Prostate gland (tissue), 2 donors: Measurements from ENCODE around the gene IZUMO4. TPM values are rescaled to one million over a fixed set of nuclear protein-coding genes. Genes with fewer than 3 reads are reported as not detected.
A peak's percentile ranks its signal among the peaks of the same experiment; 100 is the strongest.

Experiments used
- DNase-seq: peaks from one replicate; pipeline ENCODE4 v3.0.0-alpha.2; 2019; ENCODE audit warnings: low spot score
- H3K27ac ChIP-seq, 2 donors: fragments of 200-600 bp; sonication (generic); 2 replicates each; pipeline ENCODE4 v1.5.1; 2017 to 2019
- H3K27me3 ChIP-seq: fragments of 200-600 bp; sonication (generic); replicated peaks from 2 replicates; pipeline ENCODE4 v1.5.1; 2019; ENCODE audit not compliant: insufficient read depth
- H3K36me3 ChIP-seq, 2 donors: fragments of 200-600 bp; sonication (generic); 1 replicate in 1 of 2; 2 replicates in 1 of 2; pipeline versions ENCODE4 v1.5.1 to v1.8.1; 2017 to 2019
- H3K4me1 ChIP-seq: fragments of 200-600 bp; sonication (generic); replicated peaks from 2 replicates; pipeline ENCODE4 v1.5.1; 2019
- H3K4me3 ChIP-seq, 2 donors: fragments of 200-600 bp; sonication (generic); 2 replicates each; pipeline ENCODE4 v1.5.1; 2017 to 2019
- H3K9me3 ChIP-seq: fragments of 200-600 bp; sonication (generic); 2 replicates; pipeline ENCODE4 v1.5.1; 2017
- CTCF ChIP-seq, 4 experiments: fragments of 200-600 bp in 2 of 4; fragments of 450-650 bp in 2 of 4; sonication (generic) in 2 of 4; IDR thresholded peaks; 1 replicate in 3 of 4; 2 replicates in 1 of 4; pipeline ENCODE4 v1.5.1; 2016 to 2019; ENCODE audit warnings: antibody characterized with exemption in 4 of 4, mild to moderate bottlenecking in 2 of 4, moderate library complexity in 2 of 4
- POLR2A ChIP-seq: fragments of 450-650 bp; IDR thresholded peaks from one replicate; pipeline ENCODE4 v1.6.1; 2016; ENCODE audit warnings: antibody characterized with exemption, mild to moderate bottlenecking
- POLR2AphosphoS5 ChIP-seq: sonication (generic); formaldehyde crosslinking; IDR thresholded peaks from one replicate; pipeline ENCODE4 v1.6.1; 2017; ENCODE audit warnings: antibody characterized with exemption
- WGBS: methylation state at CpG from one replicate; pipeline ENCODE4 v1.1.5; 2018; 5-methylcytosine and 5-hydroxymethylcytosine counted together
- intact Hi-C: fragments of 100-400 bp; cut with DNase I; formaldehyde crosslinking; loops from one replicate; pipeline ENCODE4 v1.14.2; 2022
- total RNA-seq, 2 donors: library from RNA; depleted of rRNA; stranded (reverse); fragments of >200 nt; gene quantifications; one replicate each; pipeline ENCODE4 v1.1.0, GENCODE V29; 2016

Gene IZUMO4
- total RNA-seq, 2 donors from 2014 or later = 11.8 to 50.2 TPM

GRCh38 chr19:2070986-2071673 is 25.6 kb upstream of the IZUMO4 start:
- no peaks in the 10 kb centered on the region for H3K27me3 ChIP-seq
- peak overlapping the region; percentile 31 to 32 for H3K27ac ChIP-seq
- H3K9me3 ChIP-seq = no peaks in the 10 kb centered on the region
- intact Hi-C loops = no loop called here
- no peak overlapping the region for H3K4me3 ChIP-seq
- H3K4me1 ChIP-seq = no peaks in the 10 kb centered on the region
- no peak for TF ChIP-seq CTCF (IDR thresholded peaks at IDR 0.05)
- no peak for TF ChIP-seq POLR2AphosphoS5
- no peak for TF ChIP-seq POLR2A
- no peak for DNase-seq
- 80% methylated on average over 19 of the region's 19 CpGs for whole genome bisulfite sequencing
- H3K36me3 ChIP-seq = peaks cover 4 to 12% of the 10 kb centered on the region in 2 donors

- TF ChIP-seq CTCF (IDR thresholded peaks at IDR 0.05) (no peak), POLR2AphosphoS5 (no peak), POLR2A (no peak)
- no peaks in the 10 kb centered on the region for H3K9me3 ChIP-seq
- intact Hi-C loops = no loop called here
- H3K36me3 ChIP-seq = peaks cover 4 to 30% of the 10 kb centered on the region in 2 donors
- no peaks in the 10 kb centered on the region for H3K27me3 ChIP-seq
- no peak overlapping the region for H3K27ac ChIP-seq
- H3K4me3 ChIP-seq = no peak overlapping the region
- 90% methylated on average over 32 of the region's 32 CpGs for WGBS
- DNase-seq = no peak
- H3K4me1 ChIP-seq = no peaks in the 10 kb centered on the region
These were observed 23.8 kb upstream of the IZUMO4 start for GRCh38 chr19:2072757-2073551.

- H3K4me3 ChIP-seq = no peak overlapping the region
These were observed 20.2 kb upstream of the IZUMO4 start for GRCh38 chr19:2076526-2076944.

GRCh38 chr19:2077398-2077797 is 19.3 kb upstream of the IZUMO4 start:
- H3K9me3 ChIP-seq = no peaks in the 10 kb centered on the region
- no peaks in the 10 kb centered on the region for H3K4me1 ChIP-seq
- no peak overlapping the region for H3K27ac ChIP-seq
- H3K36me3 ChIP-seq = peaks cover 4 to 30% of the 10 kb centered on the region in 2 donors
- H3K4me3 ChIP-seq = no peak overlapping the region
- TF ChIP-seq POLR2AphosphoS5 (no peak), CTCF (IDR thresholded peaks at IDR 0.05) (no peak), POLR2A (no peak)
- DNase-seq = no peak
- 96% methylated on average over 7 of the region's 7 CpGs for WGBS
- intact Hi-C loops = no loop called here
- H3K27me3 ChIP-seq = no peaks in the 10 kb centered on the region

More at GRCh38 chr19:2076526-2076944, 20.2 kb upstream of the IZUMO4 start:
- no peaks in the 10 kb centered on the region for H3K9me3 ChIP-seq
- peaks cover 4 to 35% of the 10 kb centered on the region in 2 donors for H3K36me3 ChIP-seq
- no peaks in the 10 kb centered on the region for H3K27me3 ChIP-seq
- 96% methylated on average over 32 of the region's 32 CpGs for WGBS
- intact Hi-C loops = no loop called here
- no peak for DNase-seq
- no peak for TF ChIP-seq POLR2A
- TF ChIP-seq CTCF (IDR thresholded peaks at IDR 0.05) = no peak
- no peak for TF ChIP-seq POLR2AphosphoS5
- H3K4me1 ChIP-seq = no peaks in the 10 kb centered on the region
- H3K27ac ChIP-seq = no peak overlapping the region
